ENCODE data around the gene RAPGEF6. TPM values are rescaled to one million over a fixed set of nuclear protein-coding genes. Genes with fewer than 3 reads are reported as not detected.

RAPGEF6 gene
- polyA plus RNA-seq, 1 donor (not counting 4 experiments of a cell fraction or from before 2014, with no cell fraction given): 8.7 TPM

- Histone ChIP-seq H3K9me3 (ENCODE audit: control insufficient read depth, low read depth, low read length) (no peaks in the 10 kb centered on the region), H3K27ac (ENCODE audit: control insufficient read depth, insufficient read depth, low read length) (no peak overlapping the region), H2AFZ (ENCODE audit: control insufficient read depth, low read length) (no peak overlapping the region), H3K9ac (ENCODE audit: control insufficient read depth, extremely low read depth, insufficient read depth, low read length) (no peak overlapping the region), H3K27me3 (ENCODE audit: control insufficient read depth, extremely low read depth, insufficient read depth, low read length) (no peaks in the 10 kb centered on the region), H3K36me3 (ENCODE audit: control insufficient read depth in 2 of 2, extremely low read depth in 1 of 2, insufficient read depth in 2 of 2, low read length in 2 of 2) (peaks cover 14 to 17% of the 10 kb centered on the region in 2 experiments), H4K20me1 (ENCODE audit: control insufficient read depth, extremely low read depth, insufficient read depth, low read length) (no peaks in the 10 kb centered on the region), H3K4me1 (ENCODE audit: control insufficient read depth, extremely low read depth, insufficient read depth, low read length) (no peaks in the 10 kb centered on the region), H3K4me3 (ENCODE audit: control insufficient read depth in 2 of 3, extremely low read depth in 1 of 3, insufficient read depth in 2 of 3, low read depth in 1 of 3, low read length in 3 of 3) (no peak overlapping the region), H3K4me2 (ENCODE audit: control insufficient read depth, extremely low read depth, insufficient read depth, low read depth, low read length) (no peak overlapping the region), H3K9me1 (ENCODE audit: control insufficient read depth, extremely low read depth, insufficient read depth, low read length) (no peaks in the 10 kb centered on the region), H3K79me2 (ENCODE audit: control insufficient read depth, insufficient read depth, low read length) (no peaks in the 10 kb centered on the region)
- DNase-seq (ENCODE audit: low read depth, low spot score) (no peak), FAIRE-seq (no peak)
- dilution Hi-C loops (cut with MboI; ENCODE audit: extremely low pct_ligation_motif_present, low sequenced_read_pairs): no loop called here
- TF ChIP-seq, protein P1, sequence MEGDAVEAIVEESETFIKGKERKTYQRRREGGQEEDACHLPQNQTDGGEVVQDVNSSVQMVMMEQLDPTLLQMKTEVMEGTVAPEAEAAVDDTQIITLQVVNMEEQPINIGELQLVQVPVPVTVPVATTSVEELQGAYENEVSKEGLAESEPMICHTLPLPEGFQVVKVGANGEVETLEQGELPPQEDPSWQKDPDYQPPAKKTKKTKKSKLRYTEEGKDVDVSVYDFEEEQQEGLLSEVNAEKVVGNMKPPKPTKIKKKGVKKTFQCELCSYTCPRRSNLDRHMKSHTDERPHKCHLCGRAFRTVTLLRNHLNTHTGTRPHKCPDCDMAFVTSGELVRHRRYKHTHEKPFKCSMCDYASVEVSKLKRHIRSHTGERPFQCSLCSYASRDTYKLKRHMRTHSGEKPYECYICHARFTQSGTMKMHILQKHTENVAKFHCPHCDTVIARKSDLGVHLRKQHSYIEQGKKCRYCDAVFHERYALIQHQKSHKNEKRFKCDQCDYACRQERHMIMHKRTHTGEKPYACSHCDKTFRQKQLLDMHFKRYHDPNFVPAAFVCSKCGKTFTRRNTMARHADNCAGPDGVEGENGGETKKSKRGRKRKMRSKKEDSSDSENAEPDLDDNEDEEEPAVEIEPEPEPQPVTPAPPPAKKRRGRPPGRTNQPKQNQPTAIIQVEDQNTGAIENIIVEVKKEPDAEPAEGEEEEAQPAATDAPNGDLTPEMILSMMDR (optimal IDR thresholded peaks at IDR 0.05 in 1 of 3, IDR thresholded peaks at IDR 0.05 in 1 of 3, conservative IDR thresholded peaks at IDR 0.05 in 1 of 3; ENCODE audit: extremely low read depth in 1 of 3, insufficient read depth in 2 of 3, low read length in 3 of 3): no peak
- no peak for TF ChIP-seq EZH2 (IDR thresholded peaks at IDR 0.05; ENCODE audit: low read length)
Observed at GRCh38 chr5:131677115-131677514, 42.1 kb upstream of the RAPGEF6 start.

DNA sequence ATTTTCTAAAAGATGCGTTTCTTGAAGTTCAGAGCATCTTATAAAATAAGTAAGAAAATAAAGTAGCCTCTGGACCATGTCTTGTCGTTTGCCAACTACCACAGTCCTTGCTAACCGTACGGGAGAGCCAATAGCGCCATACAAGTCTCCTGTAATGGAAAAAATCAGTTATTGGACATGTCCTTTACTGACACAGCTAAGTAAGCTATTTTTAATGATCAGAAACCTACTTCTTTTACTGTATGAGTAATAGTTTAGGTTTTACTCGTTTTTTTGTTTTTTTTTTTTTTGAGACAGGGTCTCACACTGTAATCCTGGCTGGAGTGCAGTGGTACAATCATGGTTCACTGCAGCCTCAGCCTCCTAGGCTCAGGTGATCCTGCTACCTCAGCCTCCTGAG, 37.7 kb upstream of the RAPGEF6 start:
- Histone ChIP-seq H2AFZ (ENCODE audit: control insufficient read depth, low read length) (no peak overlapping the region), H4K20me1 (ENCODE audit: control insufficient read depth, extremely low read depth, insufficient read depth, low read length) (no peaks in the 10 kb centered on the region), H3K4me2 (ENCODE audit: control insufficient read depth, extremely low read depth, insufficient read depth, low read depth, low read length) (no peak overlapping the region), H3K4me3 (ENCODE audit: control insufficient read depth in 2 of 3, extremely low read depth in 1 of 3, insufficient read depth in 2 of 3, low read depth in 1 of 3, low read length in 3 of 3) (no peak overlapping the region), H3K9me3 (ENCODE audit: control insufficient read depth, low read depth, low read length) (no peaks in the 10 kb centered on the region), H3K9me1 (ENCODE audit: control insufficient read depth, extremely low read depth, insufficient read depth, low read length) (no peaks in the 10 kb centered on the region), H3K79me2 (ENCODE audit: control insufficient read depth, insufficient read depth, low read length) (no peaks in the 10 kb centered on the region), H3K27me3 (ENCODE audit: control insufficient read depth, extremely low read depth, insufficient read depth, low read length) (no peaks in the 10 kb centered on the region), H3K9ac (ENCODE audit: control insufficient read depth, extremely low read depth, insufficient read depth, low read length) (no peak overlapping the region), H3K27ac (ENCODE audit: control insufficient read depth, insufficient read depth, low read length) (no peak overlapping the region), H3K4me1 (ENCODE audit: control insufficient read depth, extremely low read depth, insufficient read depth, low read length) (no peaks in the 10 kb centered on the region), H3K36me3 (ENCODE audit: control insufficient read depth in 2 of 2, extremely low read depth in 1 of 2, insufficient read depth in 2 of 2, low read length in 2 of 2) (peaks cover 19 to 21% of the 10 kb centered on the region in 2 experiments)
- FAIRE-seq: no peak
- no peak for DNase-seq (ENCODE audit: low read depth, low spot score)
- dilution Hi-C loops (cut with MboI; ENCODE audit: extremely low pct_ligation_motif_present, low sequenced_read_pairs): no loop called here
- TF ChIP-seq, protein P1 (optimal IDR thresholded peaks at IDR 0.05 in 1 of 3, IDR thresholded peaks at IDR 0.05 in 1 of 3, conservative IDR thresholded peaks at IDR 0.05 in 1 of 3; ENCODE audit: extremely low read depth in 1 of 3, insufficient read depth in 2 of 3, low read length in 3 of 3): no peak
- no peak for TF ChIP-seq EZH2 (IDR thresholded peaks at IDR 0.05; ENCODE audit: low read length)

Data from keratinocyte (primary cell).